HepG2 (cell line): ENCODE results near the gene ADGRB2. TPM values are rescaled to one million over a fixed set of nuclear protein-coding genes. Genes with fewer than 3 reads are reported as not detected.

Experiments used
- ATAC-seq: fragments of 200-7000 bp; cut with Tn5 transposase; 3 replicates; pipeline ENCODE4 v1.9.1; 2020; ENCODE audit warnings: mild to moderate bottlenecking, moderate library complexity
- BruUV-seq: library from RNA; stranded (reverse); fragments of 400-500 nt; replicated peaks from 2 replicates; lab custom pipeline; 2021; lab: Mats Ljungman, UMichigan
- CTCF ChIA-PET: fragments of 300-600 bp; formaldehyde crosslinking; extraction: SDS; loops from one replicate; lab custom pipeline; 2021; ENCODE audit warnings: low total read pairs, inconsistent platforms, low intra/inter-chr PET ratio; lab: Yijun Ruan, JAX
- POLR2A ChIA-PET: fragments of 350-600 bp; sonication (Branson Sonifier 250); formaldehyde crosslinking; loops from one replicate; lab custom pipeline; 2020; ENCODE audit warnings: antibody characterized with exemption, inconsistent platforms; lab: Yijun Ruan, JAX
- DNase-seq: peaks from one replicate; pipeline ENCODE4 v3.0.0-alpha.2; 2015; ENCODE audit warnings: low spot score
- FAIRE-seq: peaks from 3 replicates; lab custom pipeline; 2011; peaks lifted over from hg19 to GRCh38; lab: Jason Lieb, UNC
- H2AFZ ChIP-seq: one replicate; pipeline ENCODE4 v1.6.1; 2011; ENCODE audit warnings: low read length, inconsistent platforms
- H3K27ac ChIP-seq: fragments of 300-600 bp; 3 replicates; pipeline ENCODE4 v1.8.0; 2011; ENCODE audit warnings: mixed run types, mild to moderate bottlenecking, mixed read lengths, low read length, inconsistent platforms; ENCODE audit not compliant: insufficient read depth; ENCODE audit errors: extremely low read length
- H3K27me3 ChIP-seq, 2 experiments: fragments of 200-600 bp in 1 of 2; 2 replicates in 1 of 2; 3 replicates in 1 of 2; pipeline versions ENCODE4 v1.6.0 to v1.8.0; 2011; ENCODE audit warnings: low read length in 2 of 2, mild to moderate bottlenecking in 2 of 2, moderate library complexity in 2 of 2, inconsistent platforms in 1 of 2; ENCODE audit not compliant: insufficient read depth in 2 of 2, control insufficient read depth in 1 of 2
- H3K36me3 ChIP-seq, 2 experiments: fragments of 200-600 bp in 1 of 2; replicated peaks in 1 of 2; 2 replicates in 1 of 2; 3 replicates in 1 of 2; pipeline versions ENCODE4 v1.5.1 to v1.8.0; 2011; ENCODE audit warnings: low read length in 2 of 2, inconsistent platforms in 1 of 2; ENCODE audit not compliant: insufficient read depth in 2 of 2, control insufficient read depth in 1 of 2
- H3K4me1 ChIP-seq: 2 replicates; pipeline ENCODE4 v1.5.1; 2012; ENCODE audit warnings: low read length, inconsistent platforms; ENCODE audit not compliant: insufficient read depth
- H3K4me2 ChIP-seq: 2 replicates; pipeline ENCODE4 v1.6.0; 2011; ENCODE audit warnings: low read depth, low read length, inconsistent platforms
- H3K4me3 ChIP-seq, 3 experiments: fragments of 200-600 bp in 1 of 3; sonication (generic), shearing (Covaris generic) in 1 of 3; replicated peaks in 1 of 3; 2 replicates each; pipeline ENCODE4 v1.5.1; 2011 to 2016; ENCODE audit warnings: low read length in 3 of 3, inconsistent platforms in 2 of 3, low read depth in 2 of 3, mild to moderate bottlenecking in 2 of 3, control low read depth in 1 of 3, mixed read lengths in 1 of 3; ENCODE audit not compliant: insufficient read depth in 1 of 3
- H3K79me2 ChIP-seq: one replicate; pipeline ENCODE4 v1.6.1; 2011; ENCODE audit warnings: low read length, inconsistent platforms; ENCODE audit not compliant: insufficient read depth
- H3K9ac ChIP-seq: 2 replicates; pipeline ENCODE4 v1.6.0; 2011; ENCODE audit warnings: mild to moderate bottlenecking, low read depth, low read length, inconsistent platforms; ENCODE audit not compliant: insufficient read depth
- H3K9me3 ChIP-seq: 2 replicates; pipeline ENCODE4 v1.5.1; 2012; ENCODE audit warnings: mild to moderate bottlenecking, low read length
- H4K20me1 ChIP-seq: 2 replicates; pipeline ENCODE4 v1.6.0; 2011; ENCODE audit warnings: inconsistent platforms, mild to moderate bottlenecking, low read length, moderate library complexity; ENCODE audit not compliant: insufficient read depth
- MAFF ChIP-seq: IDR thresholded peaks from 2 replicates; pipeline ENCODE4 v1.6.1; 2011; ENCODE audit warnings: low read depth, low read length, improper control_type of control experiment
- MAFK ChIP-seq, 2 experiments: IDR thresholded peaks in 1 of 2; conservative IDR thresholded peaks in 1 of 2; 2 replicates each; pipeline ENCODE4 v1.6.1; 2011; ENCODE audit warnings: improper control_type of control experiment in 2 of 2, low read length in 2 of 2
- MIXL1 ChIP-seq: IDR thresholded peaks from 2 replicates; pipeline ENCODE4 v1.6.1; 2016
- MYC ChIP-seq: sonication (generic); formaldehyde crosslinking; IDR thresholded peaks from 2 replicates; pipeline ENCODE4 v1.9.0; 2021; ENCODE audit warnings: missing genetic modification reagents, borderline replicate concordance
- ZBTB38 ChIP-seq: sonication (generic); formaldehyde crosslinking; IDR thresholded peaks from 2 replicates; pipeline ENCODE4 v1.5.1; 2020; ENCODE audit warnings: mild to moderate bottlenecking, missing genetic modification reagents
- ZFAT ChIP-seq: sonication (generic); formaldehyde crosslinking; conservative IDR thresholded peaks from 2 replicates; pipeline ENCODE4 v1.8.1; 2023; ENCODE audit warnings: missing genetic modification reagents, inconsistent platforms
- ZFY ChIP-seq: sonication (generic); formaldehyde crosslinking; IDR thresholded peaks from 2 replicates; pipeline ENCODE4 v1.4.0; 2020; ENCODE audit warnings: missing genetic modification reagents
- ZKSCAN8 ChIP-seq: IDR thresholded peaks from 2 replicates; pipeline ENCODE4 v1.6.1; 2016; ENCODE audit warnings: borderline replicate concordance, missing genetic modification reagents, missing compliant biosample characterization
- WGBS: methylation state at CpG from one replicate; pipeline ENCODE4 v1.1.6; 2017; ENCODE audit warnings: low lambda C conversion rate; 5-methylcytosine and 5-hydroxymethylcytosine counted together
- in situ Hi-C: cut with HindIII; loops from 2 replicates; pipeline ENCODE4 v1.10.0; 2017; ENCODE audit warnings: low pct_unique_long_range_greater_than_20kb; ENCODE audit not compliant: extremely low pct_ligation_motif_present
- intact Hi-C: fragments of 100-400 bp; cut with micrococcal nuclease; formaldehyde crosslinking; loops from one replicate; pipeline ENCODE4 v1.10.0; 2022; ENCODE audit not compliant: unreplicated experiment
- polyA plus RNA-seq, 8 experiments: library from polyadenylated mRNA; depleted of rRNA in 3 of 8; stranded (reverse) in 7 of 8; unstranded in 1 of 8; fragments of >200 nt; fragmentation: Illumina TruSeq in 4 of 8; extraction: Trizol in 4 of 8; gene quantifications; 2 replicates each; pipeline versions ENCODE4 v1.2.1 to v1.2.3, GENCODE V29; 2011 to 2016; ENCODE audit warnings: low read depth in 4 of 8, missing spikeins in 1 of 8, mixed read lengths in 1 of 8; ENCODE audit not compliant: insufficient read depth in 1 of 8
- total RNA-seq, 5 experiments: library from RNA; depleted of rRNA; stranded (reverse); fragments of >200 nt; fragmentation: Illumina TruSeq; extraction: Trizol; gene quantifications; 2 replicates each; pipeline ENCODE4 v1.2.3, GENCODE V29; 2016; ENCODE audit warnings: low read depth in 1 of 5

Gene ADGRB2
- total and polyA plus RNA-seq, 2 of the 13 experiments (the other 11 are each of a cell fraction or from before 2014, with no cell fraction given) = 0.03 to 0.09 TPM

DNA sequence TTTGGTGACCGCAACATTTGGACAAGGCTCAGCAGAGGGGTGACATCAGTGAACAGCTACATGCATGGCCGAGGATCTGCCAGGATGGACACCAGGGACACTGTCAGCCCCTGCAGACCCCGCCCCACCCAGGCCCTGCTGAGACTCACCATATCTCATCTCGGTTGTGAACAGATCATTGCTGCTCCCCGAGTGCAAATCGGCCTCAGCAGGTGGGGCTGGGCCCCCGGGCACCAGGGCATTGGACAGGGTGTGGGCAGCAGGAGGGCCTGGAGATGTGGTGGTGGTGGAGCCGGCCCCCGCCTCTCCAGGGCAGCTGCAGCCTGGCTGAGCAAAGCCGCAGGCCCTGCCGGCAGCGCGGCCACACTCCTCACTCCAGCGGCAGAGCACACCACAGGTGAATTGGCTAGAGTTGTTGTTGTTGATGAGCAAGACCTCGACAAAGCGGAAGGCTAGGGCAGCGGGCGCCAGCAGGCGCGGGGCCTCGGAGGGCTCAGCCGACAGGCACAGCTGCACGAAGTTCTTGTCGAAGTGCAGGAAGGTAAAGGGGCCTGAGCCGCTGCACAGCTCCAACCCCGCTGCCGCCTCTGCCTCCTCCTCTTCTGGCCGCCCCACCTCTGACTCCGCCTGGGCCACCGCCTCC lies 8.2 kb downstream of the ADGRB2 start:
- no peak for TF ChIP-seq ZBTB38
- TF ChIP-seq MYC (CRISPR knock-in tag) = no peak
- no peak for TF ChIP-seq ZFY (CRISPR knock-in tag)
- TF ChIP-seq ZKSCAN8 (CRISPR knock-in tag) = no peak
- CTCF ChIA-PET = no interaction called here
- no TSS peak for BruUV-seq
- H4K20me1 ChIP-seq = no peaks in the 10 kb centered on the region
- no peak overlapping the region for H3K4me2 ChIP-seq
- no peak overlapping the region for H3K9ac ChIP-seq
- intact Hi-C loops (no loop called here), in situ Hi-C loops (no loop called here)
- no peak for FAIRE-seq
- H3K27ac ChIP-seq = no peak overlapping the region
- POLR2A ChIA-PET = no interaction called here
- H3K9me3 ChIP-seq = no peaks in the 10 kb centered on the region
- no peak for DNase-seq
- ATAC-seq = no peak
- peaks cover 13 to 66% of the 10 kb centered on the region in 2 experiments for H3K27me3 ChIP-seq
- no peaks in the 10 kb centered on the region for H3K36me3 ChIP-seq
- peaks cover 9% of the 10 kb centered on the region for H3K4me1 ChIP-seq
- H3K4me3 ChIP-seq = no peak overlapping the region
- no peak overlapping the region for H2AFZ ChIP-seq
- whole genome bisulfite sequencing = 61% methylated on average over 16 of the region's 30 CpGs
- H3K79me2 ChIP-seq = no peaks in the 10 kb centered on the region

DNA sequence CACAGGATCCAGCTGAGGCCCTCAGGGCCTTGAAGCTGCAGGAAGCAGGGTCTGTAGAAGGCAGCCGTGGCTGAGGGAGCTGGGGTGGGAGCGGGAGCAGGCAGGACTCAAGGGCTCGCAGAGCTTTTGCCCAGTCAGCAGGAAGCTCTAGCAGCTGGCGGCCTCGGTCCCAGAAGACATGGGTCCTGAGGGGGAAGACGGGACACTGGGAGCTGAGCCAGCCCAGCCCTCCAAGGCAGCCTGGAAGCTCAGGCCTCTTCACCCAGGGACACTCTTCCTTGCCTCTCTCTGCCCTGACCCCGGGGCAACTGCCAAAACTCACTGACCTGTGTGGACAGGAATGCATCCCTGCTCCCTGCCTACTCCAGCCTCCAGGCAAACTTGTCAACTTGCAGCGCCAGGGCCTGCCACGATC lies 8.9 kb downstream of the ADGRB2 start:
- H3K79me2 ChIP-seq = no peaks in the 10 kb centered on the region
- peaks cover 12 to 66% of the 10 kb centered on the region in 2 experiments for H3K27me3 ChIP-seq
- ChIA-PET POLR2A (no interaction called here), CTCF (no interaction called here)
- no TSS peak for BruUV-seq
- intact Hi-C loops = no loop called here
- no peak overlapping the region for H3K4me3 ChIP-seq
- H3K4me2 ChIP-seq = no peak overlapping the region
- H4K20me1 ChIP-seq = no peaks in the 10 kb centered on the region
- no peak overlapping the region for H3K27ac ChIP-seq
- no peak for DNase-seq
- FAIRE-seq = no peak
- H3K36me3 ChIP-seq = no peaks in the 10 kb centered on the region
- TF ChIP-seq MIXL1 (no peak), ZFAT (CRISPR knock-in tag) (no peak), MAFF (peak; percentile 27; the same call in 1 of the 2 replicates), MAFK (conservative IDR thresholded peaks at IDR 0.05 in 1 of 2, IDR thresholded peaks at IDR 0.05 in 1 of 2; ENCODE audit: low read length in 2 of 2) (peak; percentile 52 to 65)
- ATAC-seq = no peak
- H3K4me1 ChIP-seq = peaks cover 8% of the 10 kb centered on the region; the same call in 1 of the 2 replicates
- in situ Hi-C loops = no loop called here
- H2AFZ ChIP-seq = no peak overlapping the region
- H3K9ac ChIP-seq = no peak overlapping the region
- no peaks in the 10 kb centered on the region for H3K9me3 ChIP-seq
- 40% methylated on average over 7 of the region's 9 CpGs for WGBS
